NCI-H82 treated with DMSO at 0.1 percent for 48 hours (cell line): ENCODE measurements around the gene BUD13.
"Not testable (repeated sequence)": the region's sequence is repeated elsewhere in the genome, so short reads cannot be mapped to it uniquely, and the experiment has no call there.

Experiments used
- DNase-seq: peaks from one replicate; lab custom pipeline; 2025; ENCODE audit not compliant: unreplicated experiment; lab: John Stamatoyannopoulos, UW

The BUD13 gene

DNA sequence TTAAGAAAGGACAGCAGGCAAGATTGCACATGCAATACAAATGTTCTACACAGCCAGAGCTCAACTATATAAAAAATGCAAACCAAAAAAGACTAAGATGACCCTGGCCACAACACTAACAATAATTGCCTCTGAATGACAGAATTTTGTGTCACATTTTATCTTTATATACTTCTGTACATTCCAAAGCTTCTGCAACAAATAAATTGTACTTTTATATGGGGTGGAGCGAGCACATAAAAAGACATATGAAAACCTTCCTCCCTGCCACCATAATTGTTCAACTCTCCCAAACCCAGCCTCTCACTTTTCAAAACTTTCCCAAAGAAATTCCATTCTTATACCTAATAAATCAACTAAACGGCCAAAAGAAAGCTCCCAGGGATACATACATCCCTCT lies 10.7 kb downstream of the BUD13 start:
- DNase-seq, result no peak

- not testable (repeated sequence) for DNase-seq
Observed at GRCh38 chr11:116756044-116756443, 16.7 kb downstream of the BUD13 start.

DNA sequence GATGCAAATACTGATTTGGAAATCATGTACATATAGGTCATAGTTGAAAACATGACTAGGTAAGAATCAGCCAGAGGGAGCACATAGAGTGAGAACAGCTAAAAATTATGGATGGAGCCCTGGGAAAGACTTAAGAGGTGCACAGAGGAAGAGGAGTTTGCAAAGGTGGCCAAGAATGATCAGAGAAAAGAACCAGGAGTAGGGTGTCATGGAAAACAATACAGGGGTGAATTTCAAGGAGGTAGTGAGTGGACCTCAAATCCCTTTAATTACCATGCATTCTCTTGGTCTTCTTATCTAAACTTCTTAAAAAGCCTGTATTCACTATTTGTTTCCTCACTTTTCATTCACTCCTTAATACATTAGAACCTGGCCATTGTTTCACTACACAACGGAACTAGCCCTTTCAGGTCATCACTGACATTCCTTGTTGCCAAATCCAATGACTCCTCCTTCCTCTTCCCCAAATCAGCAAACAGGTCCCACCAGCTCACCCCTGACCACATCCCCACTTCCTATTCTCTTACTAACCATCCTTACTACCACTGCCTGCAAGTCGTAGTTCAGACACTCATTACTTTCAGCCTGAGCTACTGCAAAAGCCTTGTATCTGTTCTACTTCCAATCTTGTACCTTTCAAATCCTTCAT lies 22.6 kb downstream of the BUD13 start:
- no peak for DNase-seq

DNA sequence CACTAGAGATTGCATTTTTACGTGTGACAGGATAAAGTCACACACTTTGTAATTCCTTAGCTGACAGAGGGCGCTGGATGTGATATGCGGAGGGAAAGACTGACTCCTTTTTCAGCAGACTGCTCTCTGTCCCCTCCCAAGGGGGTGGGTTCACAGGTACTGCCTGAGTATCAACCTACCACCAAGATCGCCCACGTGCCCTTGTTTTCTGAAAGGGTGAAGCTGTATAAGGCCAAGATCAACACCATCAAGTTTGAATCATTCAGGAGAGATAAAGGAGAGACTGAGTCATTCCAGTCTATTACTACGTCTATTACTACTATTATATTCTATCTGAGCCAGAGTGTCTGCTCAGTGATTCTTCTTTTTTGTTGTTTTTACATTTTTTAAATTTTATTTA lies 30.7 kb downstream of the BUD13 start:
- no peak for DNase-seq

DNA sequence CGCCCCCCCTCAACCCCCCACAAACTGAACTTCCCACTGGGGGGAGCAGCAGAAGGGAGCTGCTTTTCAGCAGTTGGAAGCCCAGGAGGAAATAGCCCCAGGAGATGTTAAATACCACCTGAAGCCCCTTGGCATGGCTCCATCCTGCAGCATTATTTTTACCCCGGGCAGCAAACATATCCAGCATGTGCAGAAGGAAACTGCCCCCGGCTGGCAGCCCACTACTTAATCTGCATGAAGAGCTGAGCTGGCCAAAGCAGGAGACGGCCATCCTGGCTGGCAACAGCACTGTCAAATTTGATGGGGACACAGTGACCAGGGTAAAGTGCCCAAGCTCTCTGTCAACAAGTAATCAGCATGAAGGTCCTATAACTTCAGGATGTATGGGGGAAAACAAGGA lies 32.0 kb downstream of the BUD13 start:
- no peak for DNase-seq

DNA sequence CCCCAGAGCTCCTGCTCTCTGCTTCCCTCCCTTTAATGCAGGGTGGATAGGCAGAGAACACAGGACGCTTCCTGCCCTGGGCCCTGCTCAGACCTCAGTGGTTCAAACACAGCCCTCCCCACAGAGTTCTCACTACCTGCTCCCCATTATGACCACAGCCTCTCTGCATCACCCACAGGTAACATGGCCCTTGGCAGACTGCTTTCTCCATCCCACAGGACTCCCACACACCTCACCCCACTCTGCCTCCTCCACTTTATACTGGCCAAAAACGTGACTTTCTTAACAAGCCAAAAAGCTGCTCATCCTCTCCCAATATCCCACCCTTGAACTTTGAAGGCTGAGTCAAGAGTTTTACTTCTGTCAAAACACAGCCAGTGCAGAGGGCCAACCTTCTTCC lies 33.8 kb downstream of the BUD13 start:
- DNase-seq, result no peak

DNA sequence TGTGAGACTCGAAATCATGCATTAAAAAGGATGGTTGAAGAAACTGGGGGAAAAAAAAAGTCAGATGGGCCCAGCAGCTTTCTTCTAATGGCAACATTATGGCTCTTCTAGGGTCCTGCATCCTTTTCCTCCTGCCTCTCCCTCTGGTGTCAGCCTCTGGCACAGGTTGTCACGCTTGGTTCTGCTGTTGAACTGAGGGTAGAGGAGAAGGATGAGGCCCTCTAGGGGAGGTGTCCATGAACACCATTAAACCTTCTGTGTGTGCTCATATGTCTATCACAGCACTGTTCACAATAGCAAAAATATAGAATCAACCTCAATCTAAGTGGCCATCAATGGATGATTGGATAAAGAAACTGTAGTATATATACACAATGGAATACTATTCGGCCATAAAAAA lies 36.0 kb downstream of the BUD13 start:
- no peak for DNase-seq

DNA sequence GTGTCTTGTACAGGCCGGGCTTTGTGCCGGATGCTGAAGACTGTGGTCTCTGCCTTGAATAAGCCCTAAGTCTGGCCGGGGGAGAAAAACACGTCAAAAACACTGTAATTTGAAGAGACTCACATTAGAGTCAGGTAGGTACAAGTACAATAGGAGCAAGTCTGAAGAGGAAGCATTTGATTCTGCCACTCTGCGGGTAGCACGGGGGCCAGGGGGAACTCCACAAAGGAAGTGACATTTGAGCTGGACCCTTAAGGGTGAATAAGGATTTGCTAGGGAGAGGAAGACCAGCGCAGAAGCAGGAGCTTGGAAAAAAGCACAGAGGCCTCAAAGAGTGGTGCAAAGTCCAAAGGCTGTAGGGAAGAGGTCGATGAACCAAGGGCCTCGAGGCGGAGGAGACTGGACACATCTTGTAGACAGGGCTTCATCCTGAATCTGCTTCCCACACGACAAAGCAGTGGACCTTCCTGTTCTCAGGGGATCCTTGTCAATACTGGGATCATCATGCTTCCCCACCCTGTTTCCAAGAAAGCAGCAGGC lies 38.7 kb downstream of the BUD13 start:
- DNase-seq, result no peak

- DNase-seq, result no peak
Observed at GRCh38 chr11:116733043-116733755, 39.6 kb downstream of the BUD13 start.

- peak; percentile 24 for DNase-seq
Observed at GRCh38 chr11:116732271-116733042, 40.3 kb downstream of the BUD13 start.

GRCh38 chr11:116731821-116732220 lies 41.0 kb downstream of the BUD13 start:
- no peak for DNase-seq

GRCh38 chr11:116731097-116731761 lies 41.6 kb downstream of the BUD13 start:
- no peak for DNase-seq

- DNase-seq, result no peak
Observed at GRCh38 chr11:116730601-116731000, 42.2 kb downstream of the BUD13 start.

DNA sequence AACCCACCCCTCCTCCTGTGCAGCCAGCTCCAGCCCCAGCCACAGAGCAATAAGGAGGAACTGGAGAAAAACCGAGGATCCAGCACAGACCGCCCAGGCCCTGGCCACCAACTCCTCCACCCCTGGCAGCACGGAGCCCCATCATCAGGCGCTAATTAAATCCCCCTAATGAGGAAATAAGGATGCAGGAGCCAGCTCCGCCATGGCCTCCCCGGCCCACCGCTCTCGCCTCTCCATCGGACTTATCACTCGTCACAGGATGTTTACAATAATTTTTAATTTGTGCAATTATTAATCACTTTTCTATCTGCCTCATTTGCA lies 42.6 kb downstream of the BUD13 start:
- no peak for DNase-seq

DNA sequence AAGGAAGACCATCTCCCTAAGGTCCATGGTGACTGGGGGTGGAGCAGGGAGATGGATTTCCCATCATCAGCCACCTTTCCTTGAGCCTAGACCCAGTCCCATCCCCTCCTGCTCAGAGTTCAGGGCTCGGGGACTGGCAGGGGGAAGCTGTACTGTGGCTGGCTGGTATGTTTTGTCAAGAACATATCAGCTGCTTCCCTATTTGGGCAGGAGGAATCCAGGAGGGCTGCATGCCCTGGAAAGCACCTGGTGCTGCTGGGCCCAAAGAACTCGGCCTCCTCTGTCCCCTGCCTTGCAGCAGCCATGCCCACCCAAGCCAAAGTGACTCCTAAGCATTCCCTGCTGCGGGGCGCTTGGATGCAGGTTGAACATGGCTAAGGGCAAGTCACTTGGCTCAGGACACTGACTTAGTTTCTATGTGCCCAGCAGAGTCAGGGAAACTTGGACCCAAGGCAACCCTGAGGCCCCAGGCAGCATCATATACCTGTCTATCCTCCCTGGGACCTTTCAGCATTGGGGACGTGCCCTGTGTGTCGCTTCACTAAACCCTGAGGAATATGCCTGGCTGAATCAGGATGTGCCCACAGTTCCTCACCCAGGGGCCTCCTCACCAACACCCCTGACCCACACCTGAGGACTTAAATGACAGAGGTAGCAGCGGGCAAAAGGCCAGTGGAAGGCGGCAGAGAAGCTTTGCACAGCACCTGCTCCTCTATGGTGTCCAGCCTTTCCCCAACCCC lies 43.1 kb downstream of the BUD13 start:
- DNase-seq, result no peak

DNA sequence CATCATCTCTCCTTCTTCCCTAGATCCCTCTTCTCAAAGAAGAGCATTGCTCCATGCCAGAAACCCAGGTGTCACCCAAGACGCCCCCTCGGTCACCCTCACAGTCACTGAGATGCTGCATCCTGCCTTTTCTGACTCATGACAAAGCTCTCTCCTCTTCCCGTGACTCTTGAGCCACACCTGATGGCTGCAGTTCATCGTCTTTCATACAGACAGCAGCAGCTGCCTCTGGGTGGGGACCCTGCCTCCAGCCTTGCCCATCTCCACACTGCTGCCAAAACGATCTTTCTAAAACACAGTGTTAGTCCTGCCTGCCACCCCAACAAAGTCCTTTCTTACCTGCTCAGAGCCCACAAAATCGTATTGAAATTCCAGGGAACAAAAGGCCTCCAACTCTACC lies 44.8 kb downstream of the BUD13 start:
- DNase-seq, result no peak

GRCh38 chr11:116725434-116726221 lies 47.2 kb downstream of the BUD13 start:
- DNase-seq, result no peak

- no peak for DNase-seq
Observed at GRCh38 chr11:116724813-116725212, 48.0 kb downstream of the BUD13 start.

GRCh38 chr11:116723511-116723910 lies 49.3 kb downstream of the BUD13 start:
- DNase-seq, result no peak

DNA sequence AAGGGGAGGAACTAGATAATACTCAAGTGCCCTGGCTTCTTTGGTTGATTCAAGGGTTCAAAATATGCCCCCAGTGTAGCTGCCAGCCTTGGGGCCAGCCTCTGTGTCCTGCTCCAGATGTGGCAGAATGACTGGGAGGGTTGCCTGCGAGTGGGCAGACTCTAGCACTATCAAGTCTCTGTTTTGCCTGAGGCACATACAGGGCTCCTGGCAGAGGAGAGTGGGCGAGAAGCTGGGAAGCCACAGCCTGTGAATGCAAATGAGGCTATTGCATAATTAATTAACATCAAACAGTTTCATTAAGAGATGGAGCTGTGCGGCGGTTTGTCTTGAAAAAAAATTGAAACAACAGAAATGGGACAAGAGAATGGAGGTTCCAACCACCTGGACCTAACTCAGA lies 50.8 kb downstream of the BUD13 start:
- DNase-seq, result no peak
